ENCODE measurements around the gene KLK8. TPM values are rescaled to one million over a fixed set of nuclear protein-coding genes. Genes with fewer than 3 reads are reported as not detected.
A peak's percentile ranks its signal among the peaks of the same experiment; 100 is the strongest.

Gene KLK8
- total and polyA plus RNA-seq, 7 donors: not detected

GRCh38 chr19:51022526-51022925, 21.1 kb upstream of the KLK8 start:
- Histone ChIP-seq H3K27ac (no peak overlapping the region), H3K36me3 (no peaks in the 10 kb centered on the region), H3K27me3 (peaks cover 10 to 87% (median 50%) of the 10 kb centered on the region in 3 donors), H3K4me1 (peaks cover 0 to 18% (median 11%) of the 10 kb centered on the region in 4 donors), H3K4me3 (no peak overlapping the region), H3K9me3 (no peaks in the 10 kb centered on the region)
- WGBS, 2 donors: 60 to 65% methylated on average over 14 of the region's 14 CpGs
- TF ChIP-seq CTCF (IDR thresholded peaks at IDR 0.05) (no peak), EP300 (IDR thresholded peaks at IDR 0.05) (no peak), POLR2AphosphoS5 (IDR thresholded peaks at IDR 0.05) (no peak), POLR2A (IDR thresholded peaks at IDR 0.05) (no peak)
- peak; percentile 33 for DNase-seq
- intact Hi-C loops (cut with DNase I): loop anchor here (5.0 kb wide), 1 partner anchor 145 kb away; no protein-coding TSS in a partner anchor

GRCh38 chr19:51020988-51021651, 19.7 kb upstream of the KLK8 start:
- TF ChIP-seq POLR2A (IDR thresholded peaks at IDR 0.05) (no peak), POLR2AphosphoS5 (IDR thresholded peaks at IDR 0.05) (no peak), EP300 (IDR thresholded peaks at IDR 0.05) (no peak), CTCF (IDR thresholded peaks at IDR 0.05) (peak in 3 of 4 experiments; percentile 24 to 56 (median 29))
- WGBS, 2 donors: 28 to 37% methylated on average over 7 of the region's 7 CpGs
- intact Hi-C loops (cut with DNase I): loop anchor here (1.0 to 5.0 kb wide), 2 partner anchors 76 to 146 kb away; no protein-coding TSS in a partner anchor
- no peaks in the 10 kb centered on the region for H3K9me3 ChIP-seq
- no peaks in the 10 kb centered on the region for H3K36me3 ChIP-seq
- no peak overlapping the region for H3K4me3 ChIP-seq
- no peak overlapping the region for H3K27ac ChIP-seq
- no peak for DNase-seq
- peaks cover 17 to 87% (median 60%) of the 10 kb centered on the region in 3 donors for H3K27me3 ChIP-seq
- peaks cover 0 to 26% (median 18%) of the 10 kb centered on the region in 4 donors for H3K4me1 ChIP-seq

GRCh38 chr19:51019544-51019925, 18.1 kb upstream of the KLK8 start, which contains the start of gene KLK10:
TSS of gene KLK10 (minus strand) at chr19:51019709. CDS start at chr19:51019130, 579 bp downstream.
- Histone ChIP-seq H3K9me3 (no peaks in the 10 kb centered on the region), H3K27ac (peak within 1 kb of the TSS in 1 of 4 donors; percentile 42), H3K4me1 (peaks cover 0 to 26% (median 18%) of the 10 kb centered on the region in 4 donors), H3K27me3 (peaks cover 20 to 88% (median 62%) of the 10 kb centered on the region in 3 donors), H3K4me3 (peak within 1 kb of the TSS in 3 of 4 donors; percentile 16 to 26 (median 20)), H3K36me3 (no peaks in the 10 kb centered on the region)
- DNase-seq: no peak
- no peak for TF ChIP-seq POLR2A (IDR thresholded peaks at IDR 0.05)
- TF ChIP-seq EP300 (IDR thresholded peaks at IDR 0.05): no peak
- no peak for TF ChIP-seq POLR2AphosphoS5 (IDR thresholded peaks at IDR 0.05)
- TF ChIP-seq CTCF (IDR thresholded peaks at IDR 0.05): no peak
- intact Hi-C loops (cut with DNase I): no loop called here
- WGBS, 2 donors: 2 to 5% methylated on average over 14 of the region's 14 CpGs

GRCh38 chr19:51018745-51019543, 17.5 kb upstream of the KLK8 start:
- WGBS, 2 donors: 3 to 5% methylated on average over 68 of the region's 68 CpGs
- peak overlapping the region in 1 of 4 donors; percentile 42 for H3K27ac ChIP-seq
- H3K27me3 ChIP-seq: peaks cover 20 to 88% (median 60%) of the 10 kb centered on the region in 3 donors
- DNase-seq: no peak
- no peaks in the 10 kb centered on the region for H3K36me3 ChIP-seq
- H3K4me1 ChIP-seq: peaks cover 0 to 26% (median 18%) of the 10 kb centered on the region in 4 donors
- intact Hi-C loops (cut with DNase I): no loop called here
- no peaks in the 10 kb centered on the region for H3K9me3 ChIP-seq
- peak overlapping the region in 3 of 4 donors; percentile 16 to 26 (median 20) for H3K4me3 ChIP-seq
- TF ChIP-seq EP300 (IDR thresholded peaks at IDR 0.05): no peak
- no peak for TF ChIP-seq CTCF (IDR thresholded peaks at IDR 0.05)

Measured in sigmoid colon (tissue), 7 donors.